Renal cortical epithelial cell (primary cell): ENCODE measurements around the gene STH. TPM values are rescaled to one million over a fixed set of nuclear protein-coding genes. Genes with fewer than 3 reads are reported as not detected.

Experiments used
- DNase-seq: peaks from one replicate; pipeline ENCODE4 v3.0.0-alpha.2; 2011; ENCODE audit warnings: low read depth
- total RNA-seq: library from RNA; depleted of rRNA; stranded (reverse); fragments of >200 nt; gene quantifications from 2 replicates; pipeline ENCODE4 v1.2.3, GENCODE V29; 2014

Gene STH
- total RNA-seq, 1 donor from 2014 or later = not detected

DNA sequence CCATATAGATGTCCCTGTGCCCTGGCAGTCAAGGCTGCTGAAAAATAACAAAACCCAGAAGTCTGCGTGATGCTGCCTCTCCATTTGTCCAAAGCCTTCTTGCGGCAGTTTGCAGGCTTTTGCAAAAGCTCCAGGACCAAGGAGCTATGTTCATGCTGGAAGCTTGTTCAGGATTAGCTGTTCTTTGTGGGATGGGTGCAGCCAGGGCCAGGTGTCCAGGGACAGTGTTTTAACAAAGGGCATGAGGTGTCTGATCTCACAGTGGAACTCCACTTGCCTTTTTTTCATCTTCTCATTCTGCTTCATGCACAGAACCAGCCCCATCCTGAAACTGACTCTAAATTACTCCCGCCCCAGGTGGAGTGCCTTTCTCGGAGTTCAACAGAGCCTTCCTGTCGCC, 31.7 kb upstream of the STH start:
- no peak for DNase-seq

GRCh38 chr17:45968732-45969131, 30.3 kb upstream of the STH start:
- no peak for DNase-seq

GRCh38 chr17:45969726-45970125, 29.3 kb upstream of the STH start:
- no peak for DNase-seq

DNA sequence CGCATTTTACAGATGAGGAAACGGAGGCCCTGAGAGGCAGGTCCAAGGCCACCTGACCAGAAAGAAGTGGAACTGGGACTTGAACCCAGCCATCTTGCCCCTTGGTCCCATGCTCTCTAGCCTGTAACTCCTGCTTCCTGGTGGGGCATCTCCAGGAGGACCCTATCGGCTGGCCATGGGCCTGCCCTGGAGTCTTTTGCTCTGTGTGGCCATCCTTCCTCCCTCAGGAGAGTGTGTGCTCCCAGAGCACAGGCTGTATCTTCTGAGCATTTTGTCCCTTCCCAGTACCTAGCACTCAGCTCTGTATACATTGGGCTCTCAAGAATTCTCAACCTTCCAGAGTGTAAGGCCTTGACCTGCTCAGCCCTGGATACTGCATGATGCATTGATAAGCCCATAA, 28.4 kb upstream of the STH start:
- no peak for DNase-seq

- DNase-seq = no peak
These were observed 27.3 kb upstream of the STH start for GRCh38 chr17:45971698-45972141.

DNA sequence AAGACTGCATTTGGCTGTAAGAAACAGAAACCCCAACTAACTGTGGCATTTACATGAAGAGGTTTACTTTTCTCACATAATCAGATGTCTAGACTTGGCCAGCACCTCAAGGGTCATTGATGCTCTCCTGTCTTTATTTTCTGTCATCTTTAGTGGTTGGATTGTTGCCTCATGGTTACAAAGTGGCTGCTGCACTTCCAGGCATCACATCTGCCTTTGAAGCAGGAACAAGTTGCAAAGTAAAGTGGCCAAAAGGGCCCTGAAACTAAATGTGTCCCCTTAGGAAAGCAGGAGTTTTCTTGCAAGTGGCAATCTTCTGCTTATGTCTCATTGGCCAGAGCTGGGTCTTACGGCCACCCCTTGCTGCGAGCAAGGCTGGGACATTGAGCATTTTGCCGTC, 26.5 kb upstream of the STH start:
- no peak for DNase-seq

GRCh38 chr17:45973099-45973780, 25.8 kb upstream of the STH start:
- DNase-seq = no peak

DNA sequence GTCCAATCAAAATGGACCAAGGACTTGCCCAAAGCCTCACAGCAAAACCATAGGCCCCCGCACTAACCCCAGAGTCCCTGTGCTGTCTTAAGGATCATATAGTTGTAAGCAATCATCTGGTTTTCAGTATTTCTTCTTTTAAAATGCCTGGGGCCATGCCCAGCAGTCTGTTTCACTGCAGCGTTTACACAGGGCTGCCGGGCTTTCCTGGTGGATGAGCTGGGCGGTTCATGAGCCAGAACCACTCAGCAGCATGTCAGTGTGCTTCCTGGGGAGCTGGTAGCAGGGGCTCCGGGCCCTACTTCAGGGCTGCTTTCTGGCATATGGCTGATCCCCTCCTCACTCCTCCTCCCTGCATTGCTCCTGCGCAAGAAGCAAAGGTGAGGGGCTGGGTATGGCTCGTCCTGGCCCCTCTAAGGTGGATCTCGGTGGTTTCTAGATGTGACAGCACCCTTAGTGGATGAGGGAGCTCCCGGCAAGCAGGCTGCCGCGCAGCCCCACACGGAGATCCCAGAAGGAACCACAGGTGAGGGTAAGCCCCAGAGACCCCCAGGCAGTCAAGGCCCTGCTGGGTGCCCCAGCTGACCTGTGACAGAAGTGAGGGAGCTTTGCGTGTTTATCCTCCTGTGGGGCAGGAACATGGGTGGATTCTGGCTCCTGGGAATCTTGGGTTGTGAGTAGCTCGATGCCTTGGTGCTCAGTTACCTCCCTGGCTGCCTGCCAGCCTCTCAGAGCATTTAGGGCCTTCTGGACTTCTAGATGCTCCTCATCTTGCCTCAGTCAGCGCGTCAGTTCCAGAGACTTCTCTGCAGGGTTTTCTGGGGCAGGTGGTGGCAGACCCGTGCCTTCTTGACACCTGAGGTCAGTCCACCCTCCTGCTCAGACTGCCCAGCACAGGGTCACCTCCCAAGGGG, 24.8 kb upstream of the STH start:
- DNase-seq = no peak

- DNase-seq = no peak
These were observed 24.0 kb upstream of the STH start for GRCh38 chr17:45974916-45975630.

- no peak for DNase-seq
These were observed 23.3 kb upstream of the STH start for GRCh38 chr17:45975640-45976295.

- DNase-seq = no peak
These were observed 22.7 kb upstream of the STH start for GRCh38 chr17:45976391-45976754.

GRCh38 chr17:45976755-45977505, 22.1 kb upstream of the STH start:
- no peak for DNase-seq

DNA sequence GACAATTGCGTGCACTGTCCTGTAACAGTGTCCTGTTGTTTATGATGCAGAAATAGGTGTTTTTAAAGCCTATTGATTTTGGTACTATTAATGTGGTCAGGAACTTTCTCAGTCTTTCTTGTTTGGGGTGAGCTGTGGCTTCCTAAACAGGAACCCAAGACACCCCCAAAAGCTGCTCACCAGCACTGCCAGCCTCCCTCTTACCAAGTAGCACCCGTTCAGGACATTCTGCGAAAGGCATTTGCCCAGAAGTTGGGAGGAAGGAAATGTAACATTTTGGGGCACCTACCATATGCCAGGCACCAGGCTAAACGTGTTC, 21.6 kb upstream of the STH start:
- DNase-seq = no peak

DNA sequence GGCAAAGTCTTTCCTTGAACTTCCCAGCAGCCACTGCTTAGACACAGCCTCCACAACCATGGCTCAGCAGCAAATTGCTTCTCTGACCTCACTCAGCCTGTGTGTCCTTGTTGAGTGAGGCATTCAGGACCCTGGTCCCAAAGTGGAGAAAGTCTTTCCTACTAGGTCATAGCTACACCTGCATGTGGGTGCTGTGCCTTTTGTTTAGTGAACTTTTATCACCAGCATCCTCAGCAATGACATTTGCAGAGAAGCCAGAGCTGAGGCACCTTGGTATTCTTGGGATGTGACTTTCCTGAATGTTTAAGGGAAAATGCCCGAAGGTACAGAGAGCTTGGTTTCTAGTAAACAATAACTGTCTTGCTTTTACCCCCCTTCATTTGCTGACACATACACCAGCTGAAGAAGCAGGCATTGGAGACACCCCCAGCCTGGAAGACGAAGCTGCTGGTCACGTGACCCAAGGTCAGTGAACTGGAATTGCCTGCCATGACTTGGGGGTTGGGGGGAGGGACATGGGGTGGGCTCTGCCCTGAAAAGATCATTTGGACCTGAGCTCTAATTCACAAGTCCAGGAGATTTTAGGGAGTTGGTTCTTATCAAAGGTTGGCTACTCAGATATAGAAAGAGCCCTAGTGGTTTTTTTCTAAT, 20.9 kb upstream of the STH start:
- DNase-seq = no peak

DNA sequence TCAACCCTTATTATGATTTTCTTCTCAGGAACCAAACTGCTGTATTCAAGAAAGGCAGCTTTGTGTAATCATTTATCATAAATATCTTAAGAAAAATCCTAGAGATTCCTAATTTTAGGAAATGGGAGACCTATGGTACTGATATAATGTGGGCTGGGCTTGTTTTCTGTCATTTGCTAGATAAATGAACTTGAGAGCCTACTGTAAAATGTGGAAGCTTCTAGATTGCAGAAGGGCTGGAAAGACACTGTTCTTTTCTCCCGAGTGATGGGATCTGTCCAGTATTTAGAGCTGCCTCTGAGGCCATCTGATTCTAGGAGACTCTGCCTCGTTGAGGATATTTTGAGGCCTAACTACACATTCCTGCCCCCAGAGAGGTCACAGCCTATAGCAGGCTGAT, 19.9 kb upstream of the STH start:
- no peak for DNase-seq

DNA sequence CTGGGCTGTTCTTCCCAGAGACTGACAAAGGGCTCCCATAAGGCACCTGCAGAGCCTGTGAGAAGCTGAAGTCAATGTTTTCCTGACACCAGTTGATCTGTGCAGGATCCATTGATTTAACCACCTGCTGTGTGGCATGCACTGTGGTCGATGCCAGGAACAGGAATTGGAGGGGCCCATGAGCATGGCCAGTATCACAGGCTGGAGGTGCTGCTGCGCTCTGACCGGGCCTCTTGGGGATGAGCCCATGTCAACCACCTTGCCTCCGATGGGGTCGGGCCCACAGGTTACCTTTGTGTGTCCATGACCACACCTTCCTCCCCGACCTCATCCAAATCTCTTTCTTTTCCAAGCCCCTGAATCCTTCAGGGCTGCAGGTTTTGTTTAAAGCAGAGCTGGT, 18.2 kb upstream of the STH start:
- no peak for DNase-seq

DNA sequence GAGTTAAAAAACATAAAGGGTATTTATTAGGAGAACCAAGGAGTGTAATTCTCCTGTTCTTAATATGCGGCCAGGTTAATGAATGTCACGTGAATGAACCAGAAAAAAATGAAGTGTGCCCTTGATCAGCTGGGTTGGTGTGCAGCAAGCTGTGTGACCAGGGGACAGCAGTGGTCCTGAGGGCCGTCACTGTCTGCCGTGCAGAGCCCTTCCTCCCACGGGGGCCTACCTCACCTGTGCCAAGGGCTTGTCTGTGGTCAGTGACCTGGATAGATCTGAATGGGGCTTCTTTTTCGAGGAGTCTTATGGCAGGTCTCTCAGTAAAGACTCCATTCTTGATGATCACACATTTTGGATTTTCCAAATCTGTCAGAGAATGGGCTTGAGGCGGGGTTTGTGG, 17.7 kb upstream of the STH start:
- DNase-seq = no peak

DNA sequence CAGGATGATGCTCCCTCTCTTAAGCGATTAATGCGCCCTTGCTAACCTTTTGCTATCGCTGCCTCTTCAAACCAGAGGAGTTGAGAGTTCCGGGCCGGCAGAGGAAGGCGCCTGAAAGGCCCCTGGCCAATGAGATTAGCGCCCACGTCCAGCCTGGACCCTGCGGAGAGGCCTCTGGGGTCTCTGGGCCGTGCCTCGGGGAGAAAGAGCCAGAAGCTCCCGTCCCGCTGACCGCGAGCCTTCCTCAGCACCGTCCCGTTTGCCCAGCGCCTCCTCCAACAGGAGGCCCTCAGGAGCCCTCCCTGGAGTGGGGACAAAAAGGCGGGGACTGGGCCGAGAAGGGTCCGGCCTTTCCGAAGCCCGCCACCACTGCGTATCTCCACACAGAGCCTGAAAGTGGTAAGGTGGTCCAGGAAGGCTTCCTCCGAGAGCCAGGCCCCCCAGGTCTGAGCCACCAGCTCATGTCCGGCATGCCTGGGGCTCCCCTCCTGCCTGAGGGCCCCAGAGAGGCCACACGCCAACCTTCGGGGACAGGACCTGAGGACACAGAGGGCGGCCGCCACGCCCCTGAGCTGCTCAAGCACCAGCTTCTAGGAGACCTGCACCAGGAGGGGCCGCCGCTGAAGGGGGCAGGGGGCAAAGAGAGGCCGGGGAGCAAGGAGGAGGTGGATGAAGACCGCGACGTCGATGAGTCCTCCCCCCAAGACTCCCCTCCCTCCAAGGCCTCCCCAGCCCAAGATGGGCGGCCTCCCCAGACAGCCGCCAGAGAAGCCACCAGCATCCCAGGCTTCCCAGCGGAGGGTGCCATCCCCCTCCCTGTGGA, 16.0 kb upstream of the STH start:
- DNase-seq = no peak

DNA sequence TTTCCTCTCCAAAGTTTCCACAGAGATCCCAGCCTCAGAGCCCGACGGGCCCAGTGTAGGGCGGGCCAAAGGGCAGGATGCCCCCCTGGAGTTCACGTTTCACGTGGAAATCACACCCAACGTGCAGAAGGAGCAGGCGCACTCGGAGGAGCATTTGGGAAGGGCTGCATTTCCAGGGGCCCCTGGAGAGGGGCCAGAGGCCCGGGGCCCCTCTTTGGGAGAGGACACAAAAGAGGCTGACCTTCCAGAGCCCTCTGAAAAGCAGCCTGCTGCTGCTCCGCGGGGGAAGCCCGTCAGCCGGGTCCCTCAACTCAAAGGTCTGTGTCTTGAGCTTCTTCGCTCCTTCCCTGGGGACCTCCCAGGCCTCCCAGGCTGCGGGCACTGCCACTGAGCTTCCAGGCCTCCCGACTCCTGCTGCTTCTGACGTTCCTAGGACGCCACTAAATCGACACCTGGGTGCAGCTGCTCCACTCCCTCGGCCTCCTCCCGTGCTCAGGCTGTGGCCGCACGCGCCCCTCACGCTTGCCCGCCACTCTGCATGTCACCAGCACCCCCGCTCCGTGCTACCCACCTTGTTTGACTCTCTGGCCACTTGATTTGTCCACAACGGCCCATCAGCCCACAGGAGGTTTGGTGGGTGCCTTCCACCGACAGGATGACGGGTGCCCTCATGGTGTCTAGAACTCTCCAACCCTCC, 15.3 kb upstream of the STH start:
- no peak for DNase-seq

GRCh38 chr17:45984368-45984767, 14.7 kb upstream of the STH start:
- no peak for DNase-seq
